Right lobe of liver (tissue), 4 donors: ENCODE data around the gene HSDL1.

Source experiments
- CTCF ChIP-seq, 4 donors: fragments of 200-600 bp in 3 of 4; fragments of 450-650 bp in 1 of 4; IDR thresholded peaks; one replicate each; pipeline versions ENCODE4 v1.5.1 to v1.8.0; 2016 to 2022; ENCODE audit warnings: antibody characterized with exemption in 4 of 4, mild to moderate bottlenecking in 2 of 4
- POLR2A ChIP-seq: fragments of 450-650 bp; IDR thresholded peaks from one replicate; pipeline ENCODE4 v1.6.1; 2017; ENCODE audit warnings: antibody characterized with exemption, mild to moderate bottlenecking
- donor health status: DM: no; HTN: no; CAD: no.
- donor health status: DM: no; HTN: no; CAD: no.
- donor health status: DM: no; HTN: yes; CAD: no.

GRCh38 chr16:84182104-84182503, 37.1 kb upstream of the HSDL1 start:
- TF ChIP-seq CTCF (IDR thresholded peaks at IDR 0.05) = no peak
- TF ChIP-seq POLR2A = no peak
